Activated CD4-positive, alpha-beta memory T cell treated with anti-CD3 and anti-CD28 coated beads for 36 hours (primary cell): ENCODE measurements around the gene RSRP1. TPM values are rescaled to one million over a fixed set of nuclear protein-coding genes. Genes with fewer than 3 reads are reported as not detected.

Experiments
- CTCF ChIA-PET: fragments of 350-600 bp; sonication (Branson Sonifier 250); formaldehyde crosslinking; loops from one replicate; lab custom pipeline; 2021; ENCODE audit warnings: antibody characterized with exemption, inconsistent platforms; lab: Charles Lee
- POLR2A ChIA-PET: fragments of 350-600 bp; sonication (Branson Sonifier 250); formaldehyde crosslinking; loops from one replicate; lab custom pipeline; 2021; ENCODE audit warnings: antibody characterized with exemption; lab: Charles Lee
- DNase-seq: peaks from one replicate; pipeline ENCODE4 v3.0.0-alpha.2; 2020
- H3K27ac Mint-ChIP-seq: one replicate; pipeline ENCODE4 v1.8.0; 2021; ENCODE audit warnings: mixed read lengths
- H3K27me3 Mint-ChIP-seq: one replicate; pipeline ENCODE4 v1.8.0; 2021; ENCODE audit warnings: mixed read lengths
- H3K36me3 Mint-ChIP-seq: one replicate; pipeline ENCODE4 v1.8.0; 2021; ENCODE audit warnings: mixed read lengths
- H3K4me1 Mint-ChIP-seq: one replicate; pipeline ENCODE4 v1.8.0; 2021; ENCODE audit warnings: low read depth, mixed read lengths
- H3K4me3 Mint-ChIP-seq: one replicate; pipeline ENCODE4 v1.8.0; 2021; ENCODE audit warnings: mild to moderate bottlenecking, mixed read lengths
- H3K9me3 Mint-ChIP-seq: one replicate; pipeline ENCODE4 v1.8.0; 2021; ENCODE audit warnings: mixed read lengths
- intact Hi-C: fragments of 100-400 bp; cut with micrococcal nuclease; formaldehyde crosslinking; loops from one replicate; pipeline ENCODE4 v1.15.1; 2023
- total RNA-seq, 2 experiments: library from RNA; stranded (reverse); gene quantifications; one replicate each; pipeline ENCODE4 v1.2.3, GENCODE V29; 2021

RSRP1 gene
- total RNA-seq, 2 experiments from 2014 or later, result 123 to 143 TPM

GRCh38 chr1:25212725-25213124 is 34.5 kb downstream of the RSRP1 start:
- no peaks in the 10 kb centered on the region for H3K9me3 Mint-ChIP-seq
- no peaks in the 10 kb centered on the region for H3K36me3 Mint-ChIP-seq
- DNase-seq, result no peak
- peaks cover 3% of the 10 kb centered on the region for H3K27me3 Mint-ChIP-seq
- ChIA-PET POLR2A (no interaction called here), CTCF (interaction anchor here (4.1 kb wide), 1 partner anchor 8 kb away, joined by 18 read pairs; no protein-coding TSS in a partner anchor)
- no peak overlapping the region for H3K27ac Mint-ChIP-seq
- peaks cover 2% of the 10 kb centered on the region for H3K4me1 Mint-ChIP-seq
- intact Hi-C loops, result no loop called here
- H3K4me3 Mint-ChIP-seq, result no peak overlapping the region

GRCh38 chr1:25210728-25211127 is 36.5 kb downstream of the RSRP1 start:
- POLR2A ChIA-PET, result no interaction called here
- no peak overlapping the region for H3K27ac Mint-ChIP-seq
- no peak for DNase-seq
- intact Hi-C loops, result no loop called here
- no peaks in the 10 kb centered on the region for H3K9me3 Mint-ChIP-seq
- CTCF ChIA-PET, result interaction anchor here (1.2 kb wide), 1 partner anchor 363 kb away, joined by 3 read pairs; no protein-coding TSS in a partner anchor
- H3K27me3 Mint-ChIP-seq, result peaks cover 3% of the 10 kb centered on the region
- H3K4me3 Mint-ChIP-seq, result no peak overlapping the region
- no peaks in the 10 kb centered on the region for H3K4me1 Mint-ChIP-seq
- H3K36me3 Mint-ChIP-seq, result no peaks in the 10 kb centered on the region

- DNase-seq, result no peak
- Mint-ChIP-seq H3K36me3 (no peaks in the 10 kb centered on the region), H3K9me3 (no peaks in the 10 kb centered on the region), H3K27ac (no peak overlapping the region), H3K27me3 (peaks cover 3% of the 10 kb centered on the region), H3K4me3 (no peak overlapping the region), H3K4me1 (no peaks in the 10 kb centered on the region)
- intact Hi-C loops, result no loop called here
- CTCF ChIA-PET, result no interaction called here
- POLR2A ChIA-PET, result no interaction called here
These were observed 37.7 kb downstream of the RSRP1 start for GRCh38 chr1:25209516-25209915.

GRCh38 chr1:25208561-25209222 is 38.6 kb downstream of the RSRP1 start:
- ChIA-PET POLR2A (no interaction called here), CTCF (interaction anchor here (1.0 kb wide), 1 partner anchor 360 kb away, joined by 3 read pairs; no protein-coding TSS in a partner anchor)
- no peaks in the 10 kb centered on the region for H3K36me3 Mint-ChIP-seq
- H3K27ac Mint-ChIP-seq, result no peak overlapping the region
- no peaks in the 10 kb centered on the region for H3K9me3 Mint-ChIP-seq
- H3K27me3 Mint-ChIP-seq, result peaks cover 3% of the 10 kb centered on the region
- H3K4me1 Mint-ChIP-seq, result no peaks in the 10 kb centered on the region
- DNase-seq, result no peak
- intact Hi-C loops, result no loop called here
- H3K4me3 Mint-ChIP-seq, result no peak overlapping the region

- H3K27me3 Mint-ChIP-seq, result peaks cover 3% of the 10 kb centered on the region
- no peak for DNase-seq
- no peaks in the 10 kb centered on the region for H3K36me3 Mint-ChIP-seq
- no peaks in the 10 kb centered on the region for H3K9me3 Mint-ChIP-seq
- no peaks in the 10 kb centered on the region for H3K4me1 Mint-ChIP-seq
- intact Hi-C loops, result no loop called here
- H3K4me3 Mint-ChIP-seq, result no peak overlapping the region
- POLR2A ChIA-PET, result no interaction called here
- H3K27ac Mint-ChIP-seq, result no peak overlapping the region
- CTCF ChIA-PET, result interaction anchor here (1.0 kb wide), 1 partner anchor 360 kb away, joined by 3 read pairs; no protein-coding TSS in a partner anchor
These were observed 39.2 kb downstream of the RSRP1 start for GRCh38 chr1:25208092-25208491.

- H3K27me3 Mint-ChIP-seq, result peaks cover 3% of the 10 kb centered on the region
- no peak overlapping the region for H3K27ac Mint-ChIP-seq
- ChIA-PET POLR2A (interaction anchor here (0.6 kb wide), 1 partner anchor 26 kb away, joined by 5 read pairs; no protein-coding TSS in a partner anchor), CTCF (interaction anchor here (0.7 to 3.2 kb wide), 11 partner anchors 15 to 517 kb away, joined by 3 to 34 read pairs (median 6); no protein-coding TSS in a partner anchor)
- intact Hi-C loops, result no loop called here
- no peaks in the 10 kb centered on the region for H3K4me1 Mint-ChIP-seq
- no peak overlapping the region for H3K4me3 Mint-ChIP-seq
- H3K36me3 Mint-ChIP-seq, result no peaks in the 10 kb centered on the region
- DNase-seq, result no peak
- no peaks in the 10 kb centered on the region for H3K9me3 Mint-ChIP-seq
These were observed 41.1 kb downstream of the RSRP1 start for GRCh38 chr1:25206201-25206600.

GRCh38 chr1:25205786-25206185 is 41.5 kb downstream of the RSRP1 start:
- Mint-ChIP-seq H3K4me3 (no peak overlapping the region), H3K9me3 (no peaks in the 10 kb centered on the region), H3K27me3 (peaks cover 3% of the 10 kb centered on the region), H3K36me3 (no peaks in the 10 kb centered on the region), H3K4me1 (no peaks in the 10 kb centered on the region), H3K27ac (no peak overlapping the region)
- DNase-seq, result no peak
- ChIA-PET CTCF (interaction anchor here (0.5 to 3.3 kb wide), 22 partner anchors 9 to 522 kb away, joined by 3 to 34 read pairs (median 4); no protein-coding TSS in a partner anchor), POLR2A (interaction anchor here (0.6 kb wide), 1 partner anchor 26 kb away, joined by 5 read pairs; no protein-coding TSS in a partner anchor)
- intact Hi-C loops, result loop anchor here (1.0 kb wide), 2 partner anchors 57 to 357 kb away; no protein-coding TSS in a partner anchor

- POLR2A ChIA-PET, result no interaction called here
- Mint-ChIP-seq H3K4me3 (no peak overlapping the region), H3K9me3 (no peaks in the 10 kb centered on the region), H3K27ac (no peak overlapping the region), H3K36me3 (no peaks in the 10 kb centered on the region), H3K27me3 (peaks cover under 1% of the 10 kb centered on the region), H3K4me1 (no peaks in the 10 kb centered on the region)
- no peak for DNase-seq
- intact Hi-C loops, result loop anchor here (1.0 kb wide), 2 partner anchors 57 to 357 kb away; no protein-coding TSS in a partner anchor
- CTCF ChIA-PET, result interaction anchor here (0.5 to 3.3 kb wide), 29 partner anchors 9 to 650 kb away, joined by 3 to 34 read pairs (median 4); no protein-coding TSS in a partner anchor
These were observed 42.3 kb downstream of the RSRP1 start for GRCh38 chr1:25204797-25205480.

GRCh38 chr1:25201006-25201405 is 46.2 kb downstream of the RSRP1 start:
- DNase-seq, result no peak
- intact Hi-C loops, result no loop called here
- H3K9me3 Mint-ChIP-seq, result no peaks in the 10 kb centered on the region
- no peak overlapping the region for H3K4me3 Mint-ChIP-seq
- no peaks in the 10 kb centered on the region for H3K36me3 Mint-ChIP-seq
- CTCF ChIA-PET, result interaction anchor here (1.2 to 1.5 kb wide), 2 partner anchors 99 to 364 kb away, joined by 3 read pairs; no protein-coding TSS in a partner anchor
- H3K27me3 Mint-ChIP-seq, result no peaks in the 10 kb centered on the region
- no peak overlapping the region for H3K27ac Mint-ChIP-seq
- POLR2A ChIA-PET, result no interaction called here
- peaks cover 10% of the 10 kb centered on the region for H3K4me1 Mint-ChIP-seq

GRCh38 chr1:25199819-25200620 is 47.2 kb downstream of the RSRP1 start:
- Mint-ChIP-seq H3K27me3 (no peaks in the 10 kb centered on the region), H3K4me3 (no peak overlapping the region), H3K9me3 (no peaks in the 10 kb centered on the region), H3K36me3 (no peaks in the 10 kb centered on the region), H3K4me1 (peaks cover 10% of the 10 kb centered on the region), H3K27ac (no peak overlapping the region)
- no peak for DNase-seq
- ChIA-PET CTCF (no interaction called here), POLR2A (no interaction called here)
- intact Hi-C loops, result loop anchor here (10.0 kb wide), 1 partner anchor 85 kb away; no protein-coding TSS in a partner anchor

- DNase-seq, result no peak
- no peaks in the 10 kb centered on the region for H3K36me3 Mint-ChIP-seq
- H3K4me3 Mint-ChIP-seq, result no peak overlapping the region
- POLR2A ChIA-PET, result no interaction called here
- H3K27me3 Mint-ChIP-seq, result peaks cover 3% of the 10 kb centered on the region
- no peak overlapping the region for H3K27ac Mint-ChIP-seq
- H3K4me1 Mint-ChIP-seq, result peaks cover 10% of the 10 kb centered on the region
- CTCF ChIA-PET, result interaction anchor here (0.9 kb wide), 1 partner anchor 19 kb away, joined by 4 read pairs; no protein-coding TSS in a partner anchor
- intact Hi-C loops, result loop anchor here (10.0 kb wide), 1 partner anchor 84 kb away; no protein-coding TSS in a partner anchor
- no peaks in the 10 kb centered on the region for H3K9me3 Mint-ChIP-seq
These were observed 48.5 kb downstream of the RSRP1 start for GRCh38 chr1:25198663-25199252.
